GM18511 (cell line): Measurements from ENCODE around the gene SLC24A4.

Experiments
- ATAC-seq: cut with Tn5 transposase; IDR thresholded peaks from one replicate; pipeline ENCODE4 v1.9.1; 2021; ENCODE audit warnings: mild to moderate bottlenecking, moderate library complexity; ENCODE audit not compliant: unreplicated experiment

SLC24A4 gene

GRCh38 chr14:92455231-92455630 lies 132.3 kb downstream of the SLC24A4 start:
- no peak for ATAC-seq

GRCh38 chr14:92456215-92457015 lies 133.4 kb downstream of the SLC24A4 start:
- no peak for ATAC-seq

GRCh38 chr14:92457016-92457565 lies 134.1 kb downstream of the SLC24A4 start:
- no peak for ATAC-seq

GRCh38 chr14:92458136-92459029 lies 135.4 kb downstream of the SLC24A4 start:
- no peak for ATAC-seq

GRCh38 chr14:92459030-92459949 lies 136.3 kb downstream of the SLC24A4 start:
- ATAC-seq = no peak

- no peak for ATAC-seq
These were observed 137.0 kb downstream of the SLC24A4 start for GRCh38 chr14:92459950-92460421.

- no peak for ATAC-seq
These were observed 137.6 kb downstream of the SLC24A4 start for GRCh38 chr14:92460541-92460915.

GRCh38 chr14:92460916-92461579 lies 138.1 kb downstream of the SLC24A4 start:
- ATAC-seq = peak; percentile 78

- ATAC-seq = no peak
These were observed 138.9 kb downstream of the SLC24A4 start for GRCh38 chr14:92461891-92462290.

GRCh38 chr14:92462568-92462967 lies 139.6 kb downstream of the SLC24A4 start:
- no peak for ATAC-seq

GRCh38 chr14:92463141-92463540 lies 140.2 kb downstream of the SLC24A4 start:
- no peak for ATAC-seq

- ATAC-seq = no peak
These were observed 141.2 kb downstream of the SLC24A4 start for GRCh38 chr14:92464156-92464555.

- ATAC-seq = no peak
These were observed 141.8 kb downstream of the SLC24A4 start for GRCh38 chr14:92464716-92465115.

- no peak for ATAC-seq
These were observed 142.5 kb downstream of the SLC24A4 start for GRCh38 chr14:92465353-92466055.

- no peak for ATAC-seq
These were observed 143.1 kb downstream of the SLC24A4 start for GRCh38 chr14:92466059-92466458.

GRCh38 chr14:92469515-92469914 lies 146.6 kb downstream of the SLC24A4 start:
- no peak for ATAC-seq

- ATAC-seq = no peak
These were observed 147.2 kb downstream of the SLC24A4 start for GRCh38 chr14:92470215-92470614.

- no peak for ATAC-seq
These were observed 147.8 kb downstream of the SLC24A4 start for GRCh38 chr14:92470811-92471210.

GRCh38 chr14:92471919-92472318 lies 149.0 kb downstream of the SLC24A4 start:
- no peak for ATAC-seq
